ENCODE measurements around the gene TMEM232.

Gene TMEM232

DNA sequence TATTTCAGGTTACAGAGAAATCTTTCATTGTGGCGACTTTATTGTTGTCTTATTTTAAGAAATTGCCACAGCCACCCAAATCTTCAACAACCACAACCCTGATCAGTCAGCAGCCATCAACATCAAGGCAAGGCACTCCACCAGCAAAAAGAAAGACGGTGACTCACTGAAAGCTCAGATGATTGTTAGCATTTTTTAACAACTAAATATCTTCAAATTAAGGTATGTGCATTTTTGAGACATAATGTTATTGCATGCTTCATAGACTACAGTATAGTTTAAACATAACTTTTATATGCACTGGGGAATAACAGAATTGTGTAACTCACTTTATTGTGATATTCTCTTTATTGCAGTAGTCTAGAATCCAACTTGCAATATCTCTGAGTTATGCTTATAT is 263.4 kb downstream of the TMEM232 start:
- TF ChIP-seq CTCF (IDR thresholded peaks at IDR 0.05; ENCODE audit: insufficient read depth, missing control alignments) = no peak
- DNase-seq (ENCODE audit: insufficient read length, low spot score) (no peak), FAIRE-seq (no peak)

DNA sequence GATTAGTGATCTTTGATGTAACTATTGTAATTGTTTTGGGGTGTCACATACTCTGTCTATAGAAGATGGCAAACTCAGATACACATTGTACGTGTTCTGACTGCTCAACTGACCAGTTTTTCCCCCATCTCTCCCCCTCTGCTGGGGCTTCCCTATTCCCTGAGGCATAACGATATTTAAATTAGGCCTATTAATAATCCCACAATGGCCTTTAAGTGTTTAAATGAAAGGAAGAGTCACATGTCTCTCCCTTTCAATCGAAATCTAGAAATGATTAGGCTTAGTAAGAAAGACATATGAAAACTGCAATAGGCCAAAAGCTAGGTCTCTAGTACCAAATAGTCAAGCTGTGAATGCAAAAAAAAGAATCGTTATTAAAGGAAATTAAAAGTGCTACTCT is 265.6 kb downstream of the TMEM232 start:
- no peak for DNase-seq (ENCODE audit: insufficient read length, low spot score)
- FAIRE-seq = no peak
- TF ChIP-seq CTCF (IDR thresholded peaks at IDR 0.05; ENCODE audit: insufficient read depth, missing control alignments) = no peak

DNA sequence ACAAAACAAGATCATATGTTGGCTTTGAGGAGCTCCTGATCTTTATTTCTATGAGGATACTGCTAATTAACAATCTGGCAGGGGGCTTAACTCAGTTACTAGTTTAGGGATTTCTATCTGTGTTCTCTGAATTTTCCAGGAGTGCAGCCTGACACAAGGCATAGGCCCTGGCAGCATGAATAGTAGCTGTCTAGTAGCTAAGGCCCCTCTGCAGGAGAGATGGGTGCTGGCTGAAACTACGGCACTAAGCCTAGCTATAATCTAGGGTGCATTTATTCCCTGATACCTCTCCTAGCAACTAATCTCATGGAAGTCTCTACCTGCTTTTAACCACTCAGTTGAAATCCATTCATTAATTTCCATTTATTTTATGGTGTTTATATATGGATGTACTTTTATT is 268.2 kb downstream of the TMEM232 start:
- DNase-seq (ENCODE audit: insufficient read length, low spot score) (no peak), FAIRE-seq (no peak)
- no peak for TF ChIP-seq CTCF (IDR thresholded peaks at IDR 0.05; ENCODE audit: insufficient read depth, missing control alignments)

DNA sequence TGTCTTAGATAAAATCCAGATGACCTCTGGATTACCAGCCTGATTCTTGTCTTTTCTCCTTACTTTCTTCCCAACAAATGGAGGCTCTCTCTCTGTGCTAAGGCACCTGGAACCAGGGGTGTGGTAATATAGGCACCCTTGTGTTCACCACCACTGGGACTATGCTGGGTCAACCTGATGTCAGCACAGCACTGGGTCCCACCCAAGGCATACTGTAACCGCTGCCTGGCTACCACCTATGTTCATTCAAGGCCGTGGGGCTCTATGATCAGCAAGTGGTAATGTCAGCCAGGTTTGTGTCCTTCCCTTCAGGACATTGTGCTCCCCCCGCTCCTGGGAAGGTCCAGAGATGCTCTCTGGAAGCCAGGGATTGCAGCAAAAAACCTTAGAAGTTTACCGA is 283.6 kb downstream of the TMEM232 start:
- no peak for TF ChIP-seq CTCF (IDR thresholded peaks at IDR 0.05; ENCODE audit: insufficient read depth, missing control alignments)
- no peak for FAIRE-seq

DNA sequence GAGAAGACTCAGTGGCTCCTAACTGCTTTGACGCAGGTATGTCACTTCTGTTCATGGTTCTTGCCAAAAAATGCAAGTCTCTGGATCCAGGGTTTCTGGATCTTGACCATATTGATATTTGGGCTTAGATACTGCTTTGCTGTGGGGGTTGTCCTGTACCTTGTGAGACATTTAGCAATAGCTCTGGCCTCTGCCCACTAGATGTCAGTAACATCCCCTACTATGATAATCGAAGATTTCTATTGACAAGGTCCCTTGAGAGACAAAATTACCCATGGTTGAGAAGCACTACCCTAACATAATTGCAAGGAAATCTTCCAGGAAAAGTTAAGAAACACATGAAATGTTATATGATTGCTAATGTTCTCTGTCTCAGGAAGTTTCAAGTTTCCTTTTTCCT is 285.4 kb downstream of the TMEM232 start:
- DNase-seq (ENCODE audit: insufficient read length, low spot score) (no peak), FAIRE-seq (no peak)
- TF ChIP-seq CTCF (IDR thresholded peaks at IDR 0.05; ENCODE audit: insufficient read depth, missing control alignments) = peak; percentile 42

More for the DNA sequence above, 283.6 kb downstream of the TMEM232 start:
- no peak for DNase-seq (ENCODE audit: insufficient read length, low spot score)

GRCh38 chr5:110440058-110440457 is 286.4 kb downstream of the TMEM232 start:
- FAIRE-seq (no peak), DNase-seq (ENCODE audit: insufficient read length, low spot score) (no peak)
- TF ChIP-seq CTCF (IDR thresholded peaks at IDR 0.05; ENCODE audit: insufficient read depth, missing control alignments) = no peak

GRCh38 chr5:110439296-110439695 is 287.2 kb downstream of the TMEM232 start:
- DNase-seq (ENCODE audit: insufficient read length, low spot score) (no peak), FAIRE-seq (no peak)
- no peak for TF ChIP-seq CTCF (IDR thresholded peaks at IDR 0.05; ENCODE audit: insufficient read depth, missing control alignments)

All from D721Med (cell line).